HepG2 (cell line): ENCODE data around the gene MAGEB4. TPM values are rescaled to one million over a fixed set of nuclear protein-coding genes. Genes with fewer than 3 reads are reported as not detected.

Experiments used
- ATAC-seq: fragments of 200-7000 bp; cut with Tn5 transposase; 3 replicates; pipeline ENCODE4 v1.9.1; 2020; ENCODE audit warnings: mild to moderate bottlenecking, moderate library complexity
- BruUV-seq: library from RNA; stranded (reverse); fragments of 400-500 nt; replicated peaks from 2 replicates; lab custom pipeline; 2021; lab: Mats Ljungman, UMichigan
- CTCF ChIA-PET: fragments of 300-600 bp; formaldehyde crosslinking; extraction: SDS; loops from one replicate; lab custom pipeline; 2021; ENCODE audit warnings: low total read pairs, inconsistent platforms, low intra/inter-chr PET ratio; lab: Yijun Ruan, JAX
- POLR2A ChIA-PET: fragments of 350-600 bp; sonication (Branson Sonifier 250); formaldehyde crosslinking; loops from one replicate; lab custom pipeline; 2020; ENCODE audit warnings: antibody characterized with exemption, inconsistent platforms; lab: Yijun Ruan, JAX
- DNase-seq: peaks from one replicate; pipeline ENCODE4 v3.0.0-alpha.2; 2015; ENCODE audit warnings: low spot score
- FAIRE-seq: peaks from 3 replicates; lab custom pipeline; 2011; peaks lifted over from hg19 to GRCh38; lab: Jason Lieb, UNC
- H2AFZ ChIP-seq: one replicate; pipeline ENCODE4 v1.6.1; 2011; ENCODE audit warnings: low read length, inconsistent platforms
- H3K27ac ChIP-seq: fragments of 300-600 bp; 3 replicates; pipeline ENCODE4 v1.8.0; 2011; ENCODE audit warnings: mixed run types, mild to moderate bottlenecking, mixed read lengths, low read length, inconsistent platforms; ENCODE audit not compliant: insufficient read depth; ENCODE audit errors: extremely low read length
- H3K27me3 ChIP-seq, 2 experiments: fragments of 200-600 bp in 1 of 2; 2 replicates in 1 of 2; 3 replicates in 1 of 2; pipeline versions ENCODE4 v1.6.0 to v1.8.0; 2011; ENCODE audit warnings: low read length in 2 of 2, mild to moderate bottlenecking in 2 of 2, moderate library complexity in 2 of 2, inconsistent platforms in 1 of 2; ENCODE audit not compliant: insufficient read depth in 2 of 2, control insufficient read depth in 1 of 2
- H3K36me3 ChIP-seq, 2 experiments: fragments of 200-600 bp in 1 of 2; replicated peaks in 1 of 2; 2 replicates in 1 of 2; 3 replicates in 1 of 2; pipeline versions ENCODE4 v1.5.1 to v1.8.0; 2011; ENCODE audit warnings: low read length in 2 of 2, inconsistent platforms in 1 of 2; ENCODE audit not compliant: insufficient read depth in 2 of 2, control insufficient read depth in 1 of 2
- H3K4me1 ChIP-seq: 2 replicates; pipeline ENCODE4 v1.5.1; 2012; ENCODE audit warnings: low read length, inconsistent platforms; ENCODE audit not compliant: insufficient read depth
- H3K4me2 ChIP-seq: 2 replicates; pipeline ENCODE4 v1.6.0; 2011; ENCODE audit warnings: low read depth, low read length, inconsistent platforms
- H3K4me3 ChIP-seq, 3 experiments: fragments of 200-600 bp in 1 of 3; sonication (generic), shearing (Covaris generic) in 1 of 3; replicated peaks in 1 of 3; 2 replicates each; pipeline ENCODE4 v1.5.1; 2011 to 2016; ENCODE audit warnings: low read length in 3 of 3, inconsistent platforms in 2 of 3, low read depth in 2 of 3, mild to moderate bottlenecking in 2 of 3, control low read depth in 1 of 3, mixed read lengths in 1 of 3; ENCODE audit not compliant: insufficient read depth in 1 of 3
- H3K79me2 ChIP-seq: one replicate; pipeline ENCODE4 v1.6.1; 2011; ENCODE audit warnings: low read length, inconsistent platforms; ENCODE audit not compliant: insufficient read depth
- H3K9ac ChIP-seq: 2 replicates; pipeline ENCODE4 v1.6.0; 2011; ENCODE audit warnings: mild to moderate bottlenecking, low read depth, low read length, inconsistent platforms; ENCODE audit not compliant: insufficient read depth
- H3K9me3 ChIP-seq: 2 replicates; pipeline ENCODE4 v1.5.1; 2012; ENCODE audit warnings: mild to moderate bottlenecking, low read length
- H4K20me1 ChIP-seq: 2 replicates; pipeline ENCODE4 v1.6.0; 2011; ENCODE audit warnings: inconsistent platforms, mild to moderate bottlenecking, low read length, moderate library complexity; ENCODE audit not compliant: insufficient read depth
- BHLHE40 ChIP-seq: IDR thresholded peaks from 2 replicates; pipeline ENCODE4 v1.6.1; 2011; ENCODE audit warnings: low read length, improper control_type of control experiment
- CBX5 ChIP-seq: sonication (generic); formaldehyde crosslinking; IDR thresholded peaks from 2 replicates; pipeline ENCODE4 v1.4.0; 2020; ENCODE audit warnings: missing genetic modification reagents, borderline replicate concordance
- CC2D1A ChIP-seq: sonication (generic); formaldehyde crosslinking; IDR thresholded peaks from 2 replicates; pipeline ENCODE4 v1.8.1; 2023; ENCODE audit warnings: mild to moderate bottlenecking, missing genetic modification reagents
- GPN1 ChIP-seq: sonication (generic); formaldehyde crosslinking; IDR thresholded peaks from 2 replicates; pipeline ENCODE4 v1.5.1; 2020; ENCODE audit warnings: missing genetic modification reagents, borderline replicate concordance
- IRF2 ChIP-seq: IDR thresholded peaks from 2 replicates; pipeline ENCODE4 v1.6.1; 2018; ENCODE audit warnings: missing genetic modification reagents, missing compliant biosample characterization
- KDM3A ChIP-seq: IDR thresholded peaks from 2 replicates; pipeline ENCODE4 v1.6.1; 2018; ENCODE audit warnings: low read depth, missing compliant biosample characterization
- MIER3 ChIP-seq: IDR thresholded peaks from 2 replicates; pipeline ENCODE4 v1.6.1; 2016; ENCODE audit warnings: missing compliant biosample characterization, borderline replicate concordance
- NONO ChIP-seq, 2 experiments: fragments of 450-650 bp in 1 of 2; sonication (generic) in 1 of 2; formaldehyde crosslinking in 1 of 2; IDR thresholded peaks in 1 of 2; conservative IDR thresholded peaks in 1 of 2; 2 replicates each; pipeline versions ENCODE4 v1.6.1 to v1.8.0; 2017 to 2022; ENCODE audit warnings: mild to moderate bottlenecking in 1 of 2, missing genetic modification reagents in 1 of 2, moderate library complexity in 1 of 2
- TOPORS ChIP-seq: sonication (generic); formaldehyde crosslinking; IDR thresholded peaks from 2 replicates; pipeline ENCODE4 v1.8.0; 2023; ENCODE audit warnings: mild to moderate bottlenecking, missing genetic modification reagents
- TP53 ChIP-seq: sonication (generic); formaldehyde crosslinking; conservative IDR thresholded peaks from 2 replicates; pipeline ENCODE4 v1.4.0; 2020; ENCODE audit warnings: missing genetic modification reagents
- ZMYM3 ChIP-seq: sonication (generic); formaldehyde crosslinking; IDR thresholded peaks from 2 replicates; pipeline ENCODE4 v1.5.1; 2020; ENCODE audit warnings: mild to moderate bottlenecking, missing genetic modification reagents
- ZNF10 ChIP-seq: sonication (generic); formaldehyde crosslinking; IDR thresholded peaks from 2 replicates; pipeline ENCODE4 v1.4.0; 2020; ENCODE audit warnings: mild to moderate bottlenecking, low read depth, missing genetic modification reagents, borderline replicate concordance
- ZNF282 ChIP-seq: fragments of 450-650 bp; IDR thresholded peaks from 2 replicates; pipeline ENCODE4 v1.6.1; 2018; ENCODE audit not compliant: partially characterized antibody
- ZNF761 ChIP-seq: sonication (generic); formaldehyde crosslinking; conservative IDR thresholded peaks from 2 replicates; pipeline ENCODE4 v1.4.0; 2020; ENCODE audit warnings: mild to moderate bottlenecking, missing genetic modification reagents
- ZSCAN9 ChIP-seq: IDR thresholded peaks from 2 replicates; pipeline ENCODE4 v1.6.1; 2016; ENCODE audit warnings: borderline replicate concordance
- WGBS: methylation state at CpG from one replicate; pipeline ENCODE4 v1.1.6; 2017; ENCODE audit warnings: low lambda C conversion rate; 5-methylcytosine and 5-hydroxymethylcytosine counted together
- in situ Hi-C: cut with HindIII; loops from 2 replicates; pipeline ENCODE4 v1.10.0; 2017; ENCODE audit warnings: low pct_unique_long_range_greater_than_20kb; ENCODE audit not compliant: extremely low pct_ligation_motif_present
- intact Hi-C: fragments of 100-400 bp; cut with micrococcal nuclease; formaldehyde crosslinking; loops from one replicate; pipeline ENCODE4 v1.10.0; 2022; ENCODE audit not compliant: unreplicated experiment
- polyA plus RNA-seq, 8 experiments: library from polyadenylated mRNA; depleted of rRNA in 3 of 8; stranded (reverse) in 7 of 8; unstranded in 1 of 8; fragments of >200 nt; fragmentation: Illumina TruSeq in 4 of 8; extraction: Trizol in 4 of 8; gene quantifications; 2 replicates each; pipeline versions ENCODE4 v1.2.1 to v1.2.3, GENCODE V29; 2011 to 2016; ENCODE audit warnings: low read depth in 4 of 8, missing spikeins in 1 of 8, mixed read lengths in 1 of 8; ENCODE audit not compliant: insufficient read depth in 1 of 8
- total RNA-seq, 5 experiments: library from RNA; depleted of rRNA; stranded (reverse); fragments of >200 nt; fragmentation: Illumina TruSeq; extraction: Trizol; gene quantifications; 2 replicates each; pipeline ENCODE4 v1.2.3, GENCODE V29; 2016; ENCODE audit warnings: low read depth in 1 of 5
- TF ChIP-seq, protein P1 (sequence below): sonication (generic); formaldehyde crosslinking; IDR thresholded peaks from 2 replicates; pipeline ENCODE4 v1.9.0; 2022; ENCODE audit warnings: missing genetic modification reagents, mild to moderate bottlenecking, borderline replicate concordance
- TF ChIP-seq, protein P2 (sequence below): sonication (generic); formaldehyde crosslinking; IDR thresholded peaks from 2 replicates; pipeline ENCODE4 v1.4.0; 2020; ENCODE audit warnings: missing genetic modification reagents
- TF ChIP-seq, protein P3 (sequence below): sonication (generic); formaldehyde crosslinking; IDR thresholded peaks from 2 replicates; pipeline ENCODE4 v1.4.0; 2020; ENCODE audit warnings: mild to moderate bottlenecking, missing genetic modification reagents

The MAGEB4 gene
- total and polyA plus RNA-seq, 2 of the 13 experiments (the other 11 are each of a cell fraction or from before 2014, with no cell fraction given) = not detected

DNA sequence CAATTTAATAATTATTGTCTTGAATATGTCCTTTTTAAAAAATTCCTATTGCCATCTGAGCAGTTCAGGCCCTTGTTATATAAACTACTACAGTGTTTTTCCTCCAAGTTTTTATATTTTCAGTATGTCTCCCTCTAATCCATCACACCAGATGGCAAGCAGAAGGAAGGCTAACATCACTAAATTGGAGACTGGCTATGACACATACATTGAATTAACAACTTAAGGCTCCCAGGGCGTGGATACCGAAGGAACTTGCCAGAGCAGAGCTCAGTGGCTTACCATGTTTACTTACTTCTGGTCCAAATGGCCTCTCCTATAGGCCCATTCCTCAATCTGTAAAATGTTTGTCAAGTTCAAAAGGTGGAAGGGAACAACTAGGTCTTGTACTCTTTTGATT, 18.1 kb downstream of the MAGEB4 start:
- BruUV-seq = no TSS peak
- intact Hi-C loops (no loop called here), in situ Hi-C loops (no loop called here)
- POLR2A ChIA-PET = no interaction called here
- Histone ChIP-seq H3K4me1 (no peaks in the 10 kb centered on the region), H2AFZ (no peak overlapping the region), H3K4me3 (no peak overlapping the region), H3K9ac (no peak overlapping the region), H3K27ac (no peak overlapping the region), H4K20me1 (no peaks in the 10 kb centered on the region), H3K36me3 (no peaks in the 10 kb centered on the region), H3K9me3 (no peaks in the 10 kb centered on the region), H3K4me2 (no peak overlapping the region), H3K79me2 (no peaks in the 10 kb centered on the region), H3K27me3 (no peaks in the 10 kb centered on the region)
- no peak for TF ChIP-seq CC2D1A
- no peak for TF ChIP-seq ZNF761
- TF ChIP-seq, protein P1, sequence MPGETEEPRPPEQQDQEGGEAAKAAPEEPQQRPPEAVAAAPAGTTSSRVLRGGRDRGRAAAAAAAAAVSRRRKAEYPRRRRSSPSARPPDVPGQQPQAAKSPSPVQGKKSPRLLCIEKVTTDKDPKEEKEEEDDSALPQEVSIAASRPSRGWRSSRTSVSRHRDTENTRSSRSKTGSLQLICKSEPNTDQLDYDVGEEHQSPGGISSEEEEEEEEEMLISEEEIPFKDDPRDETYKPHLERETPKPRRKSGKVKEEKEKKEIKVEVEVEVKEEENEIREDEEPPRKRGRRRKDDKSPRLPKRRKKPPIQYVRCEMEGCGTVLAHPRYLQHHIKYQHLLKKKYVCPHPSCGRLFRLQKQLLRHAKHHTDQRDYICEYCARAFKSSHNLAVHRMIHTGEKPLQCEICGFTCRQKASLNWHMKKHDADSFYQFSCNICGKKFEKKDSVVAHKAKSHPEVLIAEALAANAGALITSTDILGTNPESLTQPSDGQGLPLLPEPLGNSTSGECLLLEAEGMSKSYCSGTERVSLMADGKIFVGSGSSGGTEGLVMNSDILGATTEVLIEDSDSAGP (CRISPR knock-in tag) = no peak
- no peak for TF ChIP-seq ZMYM3 (CRISPR knock-in tag)
- TF ChIP-seq CBX5 (CRISPR knock-in tag) = no peak
- TF ChIP-seq MIER3 (CRISPR knock-in tag) = no peak
- no peak for TF ChIP-seq ZNF10 (CRISPR knock-in tag)
- no peak for TF ChIP-seq KDM3A (CRISPR knock-in tag)
- TF ChIP-seq ZNF282 = no peak
- TF ChIP-seq, protein P2, sequence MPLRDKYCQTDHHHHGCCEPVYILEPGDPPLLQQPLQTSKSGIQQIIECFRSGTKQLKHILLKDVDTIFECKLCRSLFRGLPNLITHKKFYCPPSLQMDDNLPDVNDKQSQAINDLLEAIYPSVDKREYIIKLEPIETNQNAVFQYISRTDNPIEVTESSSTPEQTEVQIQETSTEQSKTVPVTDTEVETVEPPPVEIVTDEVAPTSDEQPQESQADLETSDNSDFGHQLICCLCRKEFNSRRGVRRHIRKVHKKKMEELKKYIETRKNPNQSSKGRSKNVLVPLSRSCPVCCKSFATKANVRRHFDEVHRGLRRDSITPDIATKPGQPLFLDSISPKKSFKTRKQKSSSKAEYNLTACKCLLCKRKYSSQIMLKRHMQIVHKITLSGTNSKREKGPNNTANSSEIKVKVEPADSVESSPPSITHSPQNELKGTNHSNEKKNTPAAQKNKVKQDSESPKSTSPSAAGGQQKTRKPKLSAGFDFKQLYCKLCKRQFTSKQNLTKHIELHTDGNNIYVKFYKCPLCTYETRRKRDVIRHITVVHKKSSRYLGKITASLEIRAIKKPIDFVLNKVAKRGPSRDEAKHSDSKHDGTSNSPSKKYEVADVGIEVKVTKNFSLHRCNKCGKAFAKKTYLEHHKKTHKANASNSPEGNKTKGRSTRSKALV (CRISPR knock-in tag) = no peak
- TF ChIP-seq IRF2 (CRISPR knock-in tag) = no peak
- TF ChIP-seq TP53 (CRISPR knock-in tag) = no peak
- TF ChIP-seq, protein P3, sequence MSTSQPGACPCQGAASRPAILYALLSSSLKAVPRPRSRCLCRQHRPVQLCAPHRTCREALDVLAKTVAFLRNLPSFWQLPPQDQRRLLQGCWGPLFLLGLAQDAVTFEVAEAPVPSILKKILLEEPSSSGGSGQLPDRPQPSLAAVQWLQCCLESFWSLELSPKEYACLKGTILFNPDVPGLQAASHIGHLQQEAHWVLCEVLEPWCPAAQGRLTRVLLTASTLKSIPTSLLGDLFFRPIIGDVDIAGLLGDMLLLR (CRISPR knock-in tag) = no peak
- no peak for TF ChIP-seq BHLHE40
- TF ChIP-seq TOPORS = no peak
- no peak for TF ChIP-seq GPN1
- TF ChIP-seq ZSCAN9 (CRISPR knock-in tag) = no peak
- TF ChIP-seq NONO (IDR thresholded peaks at IDR 0.05) = no peak
- TF ChIP-seq NONO (CRISPR knock-in tag; conservative IDR thresholded peaks at IDR 0.05) = no peak
- DNase-seq (no peak), FAIRE-seq (no peak), ATAC-seq (no peak)
- WGBS = 6% methylated on average over 2 of the region's 2 CpGs
- CTCF ChIA-PET = no interaction called here
